Measurements from ENCODE around the gene CTDSP1.

CTDSP1 gene

GRCh38 chr2:218370410-218371063, 29.1 kb upstream of the CTDSP1 start:
- TF ChIP-seq CTCF (IDR thresholded peaks at IDR 0.05; ENCODE audit: poor library complexity, severe bottlenecking): no peak
- Histone ChIP-seq H3K27ac (ENCODE audit: poor library complexity, severe bottlenecking) (no peak overlapping the region), H3K9me3 (ENCODE audit: severe bottlenecking) (no peaks in the 10 kb centered on the region), H3K4me1 (ENCODE audit: insufficient read depth, poor library complexity, severe bottlenecking) (peaks cover 8% of the 10 kb centered on the region), H3K27me3 (ENCODE audit: insufficient read depth, poor library complexity, severe bottlenecking) (no peaks in the 10 kb centered on the region), H3K36me3 (ENCODE audit: low read depth) (no peaks in the 10 kb centered on the region), H3K4me3 (ENCODE audit: severe bottlenecking) (no peak overlapping the region)
- DNase-seq (ENCODE audit: low spot score) (no peak), ATAC-seq (ENCODE audit: low read depth) (no peak)

- TF ChIP-seq CTCF (IDR thresholded peaks at IDR 0.05; ENCODE audit: poor library complexity, severe bottlenecking): no peak
- Histone ChIP-seq H3K4me3 (ENCODE audit: severe bottlenecking) (no peak overlapping the region), H3K4me1 (ENCODE audit: insufficient read depth, poor library complexity, severe bottlenecking) (peaks cover 9% of the 10 kb centered on the region), H3K27ac (ENCODE audit: poor library complexity, severe bottlenecking) (no peak overlapping the region), H3K9me3 (ENCODE audit: severe bottlenecking) (no peaks in the 10 kb centered on the region), H3K36me3 (ENCODE audit: low read depth) (no peaks in the 10 kb centered on the region), H3K27me3 (ENCODE audit: insufficient read depth, poor library complexity, severe bottlenecking) (no peaks in the 10 kb centered on the region)
- DNase-seq (ENCODE audit: low spot score) (no peak), ATAC-seq (ENCODE audit: low read depth) (no peak)
Measured at GRCh38 chr2:218371983-218372350, 27.7 kb upstream of the CTDSP1 start.

GRCh38 chr2:218374795-218375194, 24.9 kb upstream of the CTDSP1 start:
- Histone ChIP-seq H3K27me3 (ENCODE audit: insufficient read depth, poor library complexity, severe bottlenecking) (no peaks in the 10 kb centered on the region), H3K27ac (ENCODE audit: poor library complexity, severe bottlenecking) (peak overlapping the region; percentile 49), H3K36me3 (ENCODE audit: low read depth) (no peaks in the 10 kb centered on the region), H3K9me3 (ENCODE audit: severe bottlenecking) (no peaks in the 10 kb centered on the region), H3K4me3 (ENCODE audit: severe bottlenecking) (no peak overlapping the region), H3K4me1 (ENCODE audit: insufficient read depth, poor library complexity, severe bottlenecking) (peaks cover 9% of the 10 kb centered on the region)
- ATAC-seq (ENCODE audit: low read depth) (no peak), DNase-seq (ENCODE audit: low spot score) (no peak)
- no peak for TF ChIP-seq CTCF (IDR thresholded peaks at IDR 0.05; ENCODE audit: poor library complexity, severe bottlenecking)

GRCh38 chr2:218375212-218375611, 24.5 kb upstream of the CTDSP1 start:
- Histone ChIP-seq H3K9me3 (ENCODE audit: severe bottlenecking) (no peaks in the 10 kb centered on the region), H3K27ac (ENCODE audit: poor library complexity, severe bottlenecking) (peak overlapping the region; percentile 49), H3K4me3 (ENCODE audit: severe bottlenecking) (no peak overlapping the region), H3K4me1 (ENCODE audit: insufficient read depth, poor library complexity, severe bottlenecking) (peaks cover 9% of the 10 kb centered on the region), H3K36me3 (ENCODE audit: low read depth) (no peaks in the 10 kb centered on the region), H3K27me3 (ENCODE audit: insufficient read depth, poor library complexity, severe bottlenecking) (no peaks in the 10 kb centered on the region)
- ATAC-seq (ENCODE audit: low read depth): peak; percentile 88
- DNase-seq (ENCODE audit: low spot score): no peak
- no peak for TF ChIP-seq CTCF (IDR thresholded peaks at IDR 0.05; ENCODE audit: poor library complexity, severe bottlenecking)

GRCh38 chr2:218378053-218378452, 21.6 kb upstream of the CTDSP1 start:
- Histone ChIP-seq H3K27me3 (ENCODE audit: insufficient read depth, poor library complexity, severe bottlenecking) (no peaks in the 10 kb centered on the region), H3K9me3 (ENCODE audit: severe bottlenecking) (no peaks in the 10 kb centered on the region), H3K4me1 (ENCODE audit: insufficient read depth, poor library complexity, severe bottlenecking) (peaks cover 9% of the 10 kb centered on the region), H3K36me3 (ENCODE audit: low read depth) (no peaks in the 10 kb centered on the region), H3K27ac (ENCODE audit: poor library complexity, severe bottlenecking) (no peak overlapping the region), H3K4me3 (ENCODE audit: severe bottlenecking) (no peak overlapping the region)
- DNase-seq (ENCODE audit: low spot score): no peak
- no peak for TF ChIP-seq CTCF (IDR thresholded peaks at IDR 0.05; ENCODE audit: poor library complexity, severe bottlenecking)
- no peak for ATAC-seq (ENCODE audit: low read depth)

All from RWPE2 (cell line).